ENCODE measurements around the gene RNF17.

- TF ChIP-seq CTCF (IDR thresholded peaks at IDR 0.05; ENCODE audit: extremely low read depth in 1 of 2, insufficient read depth in 1 of 2, low read depth in 1 of 2, low read length in 2 of 2) (no peak), GATA2 (IDR thresholded peaks at IDR 0.05; ENCODE audit: insufficient read depth, insufficient read length, low read depth, low read length) (no peak), POLR2AphosphoS5 (IDR thresholded peaks at IDR 0.05; ENCODE audit: insufficient read depth, low read depth, low read length) (no peak), POLR2A (IDR thresholded peaks at IDR 0.05; ENCODE audit: low read depth, low read length) (no peak)
Observed at GRCh38 chr13:24887759-24888158, 123.8 kb downstream of the RNF17 start.

All from endothelial cell of umbilical vein (primary cell).